GM12865 (cell line): Measurements from ENCODE around the gene TRAK1.

Experiments
- DNase-seq: peaks from one replicate; pipeline ENCODE4 v3.0.0; 2010; ENCODE audit warnings: low read depth
- H3K4me3 ChIP-seq: 2 replicates; pipeline ENCODE4 v1.5.1; 2011; ENCODE audit warnings: mild to moderate bottlenecking, low read depth, low read length, control low read depth
- CTCF ChIP-seq: IDR thresholded peaks from 2 replicates; pipeline ENCODE4 v1.5.1; 2011; ENCODE audit warnings: low read length, control low read depth, low read depth, inconsistent platforms; ENCODE audit not compliant: insufficient read depth; ENCODE audit errors: missing control alignments

TRAK1 gene

GRCh38 chr3:42269647-42270046, 178.5 kb downstream of the TRAK1 start:
- no peak overlapping the region for H3K4me3 ChIP-seq
- no peak for TF ChIP-seq CTCF
- no peak for DNase-seq

GRCh38 chr3:42270561-42270960, 179.4 kb downstream of the TRAK1 start:
- H3K4me3 ChIP-seq = no peak overlapping the region
- DNase-seq = no peak
- no peak for TF ChIP-seq CTCF

- no peak overlapping the region for H3K4me3 ChIP-seq
- TF ChIP-seq CTCF = no peak
- no peak for DNase-seq
Measured at GRCh38 chr3:42271786-42272185, 180.6 kb downstream of the TRAK1 start.

- no peak for TF ChIP-seq CTCF
- H3K4me3 ChIP-seq = no peak overlapping the region
- DNase-seq = peak; percentile 33
Measured at GRCh38 chr3:42273361-42273760, 182.2 kb downstream of the TRAK1 start.

- no peak overlapping the region for H3K4me3 ChIP-seq
- no peak for DNase-seq
- no peak for TF ChIP-seq CTCF
Measured at GRCh38 chr3:42274266-42274665, 183.1 kb downstream of the TRAK1 start.

- DNase-seq = no peak
- no peak overlapping the region for H3K4me3 ChIP-seq
- TF ChIP-seq CTCF = no peak
Measured at GRCh38 chr3:42275217-42275616, 184.1 kb downstream of the TRAK1 start.
